GM12878 (cell line): Measurements from ENCODE around the gene AATF. TPM values are rescaled to one million over a fixed set of nuclear protein-coding genes. Genes with fewer than 3 reads are reported as not detected.

ENCODE experiments used
- ATAC-seq: fragments of 200-7000 bp; cut with Tn5 transposase; 3 replicates; pipeline ENCODE4 v1.9.1; 2020; ENCODE audit warnings: mild to moderate bottlenecking, moderate library complexity
- BruUV-seq: library from RNA; stranded (reverse); fragments of 400-500 nt; replicated peaks from 2 replicates; lab custom pipeline; 2021; lab: Mats Ljungman, UMichigan
- CTCF ChIA-PET: fragments of 300-600 bp; sonication (Branson Sonifier 250); formaldehyde crosslinking; extraction: SDS; loops from one replicate; lab custom pipeline; 2021; ENCODE audit warnings: inconsistent platforms; lab: Yijun Ruan, JAX
- POLR2A ChIA-PET: fragments of 350-600 bp; formaldehyde crosslinking; extraction: SDS; loops from one replicate; lab custom pipeline; 2021; ENCODE audit warnings: inconsistent platforms; lab: Charles Lee
- RAD21 ChIA-PET: fragments of 300-600 bp; sonication (Branson Sonifier 250); formaldehyde crosslinking; loops from one replicate; lab custom pipeline; 2023; ENCODE audit warnings: antibody characterized with exemption; ENCODE audit not compliant: unreplicated experiment; lab: Charles Lee
- SMC1A ChIA-PET: fragments of 300-600 bp; sonication (Branson Sonifier 250); formaldehyde crosslinking; loops from one replicate; lab custom pipeline; 2023; ENCODE audit not compliant: unreplicated experiment, uncharacterized antibody; lab: Charles Lee
- DNase-seq: peaks from one replicate; pipeline ENCODE4 v3.0.0-alpha.2; 2011; ENCODE audit warnings: low read depth, low spot score
- FAIRE-seq: peaks from 3 replicates; lab custom pipeline; 2011; peaks lifted over from hg19 to GRCh38; lab: Jason Lieb, UNC
- H2AFZ ChIP-seq: 2 replicates; pipeline ENCODE4 v1.6.0; 2011; ENCODE audit warnings: low read depth, low read length, control low read depth; ENCODE audit not compliant: control insufficient read depth
- H3K27ac ChIP-seq: 2 replicates; pipeline ENCODE4 v1.5.1; 2011; ENCODE audit warnings: control low read depth; ENCODE audit not compliant: control insufficient read depth, insufficient read depth
- H3K27me3 ChIP-seq, 2 experiments: replicated peaks in 1 of 2; 2 replicates each; pipeline versions ENCODE4 v1.6.0 to v1.6.1; 2011; ENCODE audit warnings: low read length in 1 of 2; ENCODE audit not compliant: control insufficient read depth in 2 of 2, insufficient read depth in 2 of 2
- H3K36me3 ChIP-seq, 2 experiments: 2 replicates each; pipeline ENCODE4 v1.5.1; 2011; ENCODE audit warnings: low read length in 1 of 2; ENCODE audit not compliant: control insufficient read depth in 2 of 2, insufficient read depth in 2 of 2
- H3K4me1 ChIP-seq: 2 replicates; pipeline ENCODE4 v1.6.1; 2011; ENCODE audit warnings: mild to moderate bottlenecking, low read length, moderate library complexity, mixed read lengths; ENCODE audit not compliant: control insufficient read depth, insufficient read depth
- H3K4me2 ChIP-seq: 2 replicates; pipeline ENCODE4 v1.6.0; 2011; ENCODE audit warnings: control low read depth; ENCODE audit not compliant: control insufficient read depth, insufficient read depth
- H3K4me3 ChIP-seq: fragments of 200-600 bp; sonication (generic); 2 replicates; pipeline ENCODE4 v1.5.1; 2016
- H3K79me2 ChIP-seq: 2 replicates; pipeline ENCODE4 v1.6.0; 2011; ENCODE audit warnings: low read length; ENCODE audit not compliant: control insufficient read depth, insufficient read depth
- H3K9ac ChIP-seq: 2 replicates; pipeline ENCODE4 v1.8.0; 2011; ENCODE audit warnings: low read length, control low read depth, mixed read lengths; ENCODE audit not compliant: control insufficient read depth, insufficient read depth
- H3K9me3 ChIP-seq: replicated peaks from 3 replicates; pipeline ENCODE4 v1.5.1; 2011; ENCODE audit warnings: mild to moderate bottlenecking, low read length; ENCODE audit not compliant: control insufficient read depth, insufficient read depth
- H4K20me1 ChIP-seq: 2 replicates; pipeline ENCODE4 v1.6.0; 2011; ENCODE audit not compliant: control insufficient read depth, insufficient read depth
- BCL11A ChIP-seq: IDR thresholded peaks from 2 replicates; pipeline ENCODE4 v1.6.1; 2011; ENCODE audit warnings: low read depth, low read length
- FOS ChIP-seq: IDR thresholded peaks from 3 replicates; pipeline ENCODE4 v1.6.1; 2011; ENCODE audit warnings: borderline replicate concordance; ENCODE audit not compliant: insufficient read length; ENCODE audit errors: extremely low read depth
- GATAD2B ChIP-seq: fragments of 450-650 bp; conservative IDR thresholded peaks from 2 replicates; pipeline ENCODE4 v1.6.1; 2017; ENCODE audit warnings: low read depth, mild to moderate bottlenecking, moderate library complexity
- RB1 ChIP-seq: fragments of 450-650 bp; formaldehyde crosslinking; IDR thresholded peaks from 2 replicates; pipeline ENCODE4 v1.6.1; 2017; ENCODE audit warnings: mild to moderate bottlenecking, borderline replicate concordance
- RELB ChIP-seq: fragments of 450-650 bp; IDR thresholded peaks from 2 replicates; pipeline ENCODE4 v1.6.1; 2017; ENCODE audit warnings: low read depth, mild to moderate bottlenecking, moderate library complexity
- ZSCAN29 ChIP-seq: fragments of 450-650 bp; IDR thresholded peaks from 2 replicates; pipeline ENCODE4 v1.6.1; 2017; ENCODE audit warnings: mild to moderate bottlenecking, moderate library complexity
- WGBS: methylation state at CpG from one replicate; pipeline ENCODE4 v1.1.6; 2016; ENCODE audit warnings: low lambda C conversion rate; ENCODE audit not compliant: insufficient replicate concordance, insufficient coverage; ENCODE audit errors: missing lambda C conversion rate; 5-methylcytosine and 5-hydroxymethylcytosine counted together
- in situ Hi-C: fragments of 300-500 bp; cut with MboI; formaldehyde crosslinking; loops from 9 replicates; pipeline ENCODE4 v1.14.3; 2018; ENCODE audit warnings: mixed read lengths
- intact Hi-C: fragments of 100-400 bp; cut with micrococcal nuclease; formaldehyde crosslinking; loops from one replicate; pipeline ENCODE4 v1.14.2; 2022; ENCODE audit not compliant: unreplicated experiment
- polyA plus RNA-seq, 11 experiments: library from polyadenylated mRNA; depleted of rRNA in 4 of 11; unstranded in 6 of 11; stranded (reverse) in 5 of 11; fragments of >200 nt; fragmentation: Nextera tagmentation in 4 of 11; fragmentation: Illumina TruSeq in 1 of 11; extraction: Ambion mirVana in 4 of 11; extraction: Trizol in 1 of 11; gene quantifications; 1 replicate in 1 of 11; 2 replicates in 10 of 11; pipeline versions ENCODE4 v1.2.1 to v1.2.3, GENCODE V29; 2011 to 2016; ENCODE audit warnings: inconsistent platforms in 2 of 11, missing spikeins in 2 of 11, low read depth in 1 of 11
- total RNA-seq, 4 experiments: library from RNA; depleted of rRNA in 3 of 4; stranded (reverse); fragments of >200 nt in 3 of 4; fragmentation: Illumina TruSeq in 1 of 4; extraction: Trizol in 1 of 4; gene quantifications; 2 replicates each; pipeline versions ENCODE4 v1.2.1 to v1.2.3, GENCODE V29; 2013 to 2021

Gene AATF
- total and polyA plus RNA-seq, 10 of the 15 experiments (the other 5 are each of a cell fraction or from before 2014, with no cell fraction given) = 36.8 to 110 (median 77.9) TPM

DNA sequence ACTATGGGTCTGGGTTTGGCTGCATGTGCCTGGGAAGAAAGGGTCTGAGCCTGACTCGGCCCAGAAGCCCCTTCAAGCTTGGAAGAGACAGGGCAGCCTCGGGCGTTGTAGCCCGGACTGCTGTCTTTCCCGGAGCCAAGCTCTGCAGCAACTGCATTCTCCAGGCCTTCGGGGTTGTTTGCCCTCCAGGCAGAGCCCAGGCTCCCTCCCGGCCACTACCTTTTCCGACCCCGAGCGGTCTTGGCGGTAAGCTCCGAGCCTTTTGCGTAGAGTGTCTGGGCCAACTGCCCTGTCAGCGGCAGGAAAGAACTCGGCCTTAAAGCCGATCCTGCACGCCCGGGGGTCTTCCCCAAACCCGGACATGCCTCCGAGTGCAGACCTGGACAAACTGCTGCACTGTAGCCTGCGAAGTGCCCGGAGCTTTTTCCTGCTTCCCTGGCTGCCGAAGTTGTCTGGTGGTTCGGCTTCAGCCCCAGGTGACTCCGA, 10.1 kb upstream of the AATF start:
- CTCF ChIA-PET = no interaction called here
- no peak for DNase-seq

More for the DNA sequence above, 10.1 kb upstream of the AATF start:
- no peak overlapping the region for H3K4me3 ChIP-seq
- H3K4me2 ChIP-seq = no peak overlapping the region
- H3K36me3 ChIP-seq = no peaks in the 10 kb centered on the region
- H3K27ac ChIP-seq = no peak overlapping the region
- 29% methylated on average over 23 of the region's 25 CpGs for WGBS
- H3K9ac ChIP-seq = no peak overlapping the region
- POLR2A ChIA-PET = interaction anchor here (0.6 kb wide), 1 partner anchor 78 kb away, joined by 3 read pairs; no protein-coding TSS in a partner anchor
- H3K79me2 ChIP-seq = no peaks in the 10 kb centered on the region
- FAIRE-seq (no peak), ATAC-seq (no peak)
- SMC1A ChIA-PET = no interaction called here
- TF ChIP-seq ZSCAN29 (no peak), RB1 (no peak), GATAD2B (no peak), BCL11A (no peak), RELB (no peak), FOS (no peak)
- no peak overlapping the region for H2AFZ ChIP-seq
- no peaks in the 10 kb centered on the region; the same call in 2 of the 3 replicates for H3K9me3 ChIP-seq
- in situ Hi-C loops (no loop called here), intact Hi-C loops (no loop called here)
- no peaks in the 10 kb centered on the region for H4K20me1 ChIP-seq
- RAD21 ChIA-PET = no interaction called here
- H3K4me1 ChIP-seq = no peaks in the 10 kb centered on the region
- no TSS peak for BruUV-seq
- H3K27me3 ChIP-seq = peaks cover 54 to 72% of the 10 kb centered on the region in 2 experiments
